ENCODE data around the gene ACSL4. TPM values are rescaled to one million over a fixed set of nuclear protein-coding genes. Genes with fewer than 3 reads are reported as not detected.
A peak's percentile ranks its signal among the peaks of the same experiment; 100 is the strongest.

Gene ACSL4
- polyA plus RNA-seq, 1 of the 3 experiments (the other 2 are of a cell fraction): 18.1 TPM

DNA sequence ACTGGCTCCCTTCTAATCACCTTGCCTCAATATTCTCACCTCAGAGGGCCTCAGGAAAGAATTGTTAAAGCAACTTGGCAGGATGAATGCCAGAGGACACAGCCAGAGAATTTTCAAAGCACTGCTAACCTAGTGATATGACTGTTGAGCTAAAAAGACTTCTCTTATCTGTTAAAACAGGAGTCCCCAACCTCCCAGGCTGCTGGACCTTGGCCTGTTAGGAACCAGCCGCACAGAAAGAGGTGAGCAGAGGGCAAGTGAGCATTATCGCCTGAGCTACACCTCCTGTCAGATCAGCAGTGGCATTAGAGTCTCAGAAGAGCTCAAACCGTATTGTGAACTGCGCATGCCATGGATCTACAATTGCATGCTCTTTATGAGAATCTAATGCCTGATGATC is 106.4 kb downstream of the ACSL4 start:
- no peaks in the 10 kb centered on the region; the same call in 1 of the 2 replicates for H3K27me3 ChIP-seq (ENCODE audit: insufficient read depth)
- H3K79me2 ChIP-seq (ENCODE audit: insufficient read depth): no peaks in the 10 kb centered on the region
- H3K4me2 ChIP-seq: no peak overlapping the region
- no peak for TF ChIP-seq RAD21 (IDR thresholded peaks at IDR 0.05; ENCODE audit: low read length)
- TF ChIP-seq, protein P1, sequence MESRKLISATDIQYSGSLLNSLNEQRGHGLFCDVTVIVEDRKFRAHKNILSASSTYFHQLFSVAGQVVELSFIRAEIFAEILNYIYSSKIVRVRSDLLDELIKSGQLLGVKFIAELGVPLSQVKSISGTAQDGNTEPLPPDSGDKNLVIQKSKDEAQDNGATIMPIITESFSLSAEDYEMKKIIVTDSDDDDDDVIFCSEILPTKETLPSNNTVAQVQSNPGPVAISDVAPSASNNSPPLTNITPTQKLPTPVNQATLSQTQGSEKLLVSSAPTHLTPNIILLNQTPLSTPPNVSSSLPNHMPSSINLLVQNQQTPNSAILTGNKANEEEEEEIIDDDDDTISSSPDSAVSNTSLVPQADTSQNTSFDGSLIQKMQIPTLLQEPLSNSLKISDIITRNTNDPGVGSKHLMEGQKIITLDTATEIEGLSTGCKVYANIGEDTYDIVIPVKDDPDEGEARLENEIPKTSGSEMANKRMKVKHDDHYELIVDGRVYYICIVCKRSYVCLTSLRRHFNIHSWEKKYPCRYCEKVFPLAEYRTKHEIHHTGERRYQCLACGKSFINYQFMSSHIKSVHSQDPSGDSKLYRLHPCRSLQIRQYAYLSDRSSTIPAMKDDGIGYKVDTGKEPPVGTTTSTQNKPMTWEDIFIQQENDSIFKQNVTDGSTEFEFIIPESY (IDR thresholded peaks at IDR 0.05; ENCODE audit: borderline replicate concordance, low read depth): no peak
- TF ChIP-seq RXRA (IDR thresholded peaks at IDR 0.05; ENCODE audit: borderline replicate concordance, low read depth): no peak
- no peak for TF ChIP-seq TCF12 (IDR thresholded peaks at IDR 0.05)
- TF ChIP-seq SIN3A (IDR thresholded peaks at IDR 0.05; ENCODE audit: borderline replicate concordance, low read depth, low read length): no peak
- TF ChIP-seq, protein P2, sequence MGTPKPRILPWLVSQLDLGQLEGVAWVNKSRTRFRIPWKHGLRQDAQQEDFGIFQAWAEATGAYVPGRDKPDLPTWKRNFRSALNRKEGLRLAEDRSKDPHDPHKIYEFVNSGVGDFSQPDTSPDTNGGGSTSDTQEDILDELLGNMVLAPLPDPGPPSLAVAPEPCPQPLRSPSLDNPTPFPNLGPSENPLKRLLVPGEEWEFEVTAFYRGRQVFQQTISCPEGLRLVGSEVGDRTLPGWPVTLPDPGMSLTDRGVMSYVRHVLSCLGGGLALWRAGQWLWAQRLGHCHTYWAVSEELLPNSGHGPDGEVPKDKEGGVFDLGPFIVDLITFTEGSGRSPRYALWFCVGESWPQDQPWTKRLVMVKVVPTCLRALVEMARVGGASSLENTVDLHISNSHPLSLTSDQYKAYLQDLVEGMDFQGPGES (IDR thresholded peaks at IDR 0.05; ENCODE audit: low read depth, low read length): no peak
- TF ChIP-seq MEF2A (IDR thresholded peaks at IDR 0.05; ENCODE audit: borderline replicate concordance, low read depth): no peak
- H3K9me2 ChIP-seq: no peaks in the 10 kb centered on the region
- no peaks in the 10 kb centered on the region for H4K20me1 ChIP-seq (ENCODE audit: insufficient read depth)
- H3K36me3 ChIP-seq (replicated peaks in 1 of 2; ENCODE audit: control insufficient read depth in 1 of 2, insufficient read depth in 2 of 2, low read length in 1 of 2): no peaks in the 10 kb centered on the region
- H3K9ac ChIP-seq: no peak overlapping the region
- WGBS (ENCODE audit: low lambda C conversion rate): 40% methylated on average over 2 of the region's 4 CpGs
- H3K4me3 ChIP-seq (ENCODE audit: low read depth in 2 of 2, low read length in 1 of 2): no peak overlapping the region
- no peaks in the 10 kb centered on the region; a peak in 1 of 4 replicates for H3K4me1 ChIP-seq (ENCODE audit: control insufficient read depth in 1 of 2, insufficient read depth in 2 of 2, low read depth in 1 of 2, low read length in 1 of 2)
- H2AFZ ChIP-seq (ENCODE audit: low read depth): no peak overlapping the region
- DNase-seq: no peak
- ChIA-PET POLR2A (no interaction called here), CTCF (interaction anchor here (1.6 kb wide), 1 partner anchor 8 kb away, joined by 7 read pairs; no protein-coding TSS in a partner anchor)
- H3F3A ChIP-seq (replicated peaks; ENCODE audit: insufficient read depth): no peaks in the 10 kb centered on the region
- no peaks in the 10 kb centered on the region for H3K9me3 ChIP-seq
- H3K27ac ChIP-seq (ENCODE audit: low read depth in 2 of 2, low read length in 1 of 2): no peak overlapping the region

DNA sequence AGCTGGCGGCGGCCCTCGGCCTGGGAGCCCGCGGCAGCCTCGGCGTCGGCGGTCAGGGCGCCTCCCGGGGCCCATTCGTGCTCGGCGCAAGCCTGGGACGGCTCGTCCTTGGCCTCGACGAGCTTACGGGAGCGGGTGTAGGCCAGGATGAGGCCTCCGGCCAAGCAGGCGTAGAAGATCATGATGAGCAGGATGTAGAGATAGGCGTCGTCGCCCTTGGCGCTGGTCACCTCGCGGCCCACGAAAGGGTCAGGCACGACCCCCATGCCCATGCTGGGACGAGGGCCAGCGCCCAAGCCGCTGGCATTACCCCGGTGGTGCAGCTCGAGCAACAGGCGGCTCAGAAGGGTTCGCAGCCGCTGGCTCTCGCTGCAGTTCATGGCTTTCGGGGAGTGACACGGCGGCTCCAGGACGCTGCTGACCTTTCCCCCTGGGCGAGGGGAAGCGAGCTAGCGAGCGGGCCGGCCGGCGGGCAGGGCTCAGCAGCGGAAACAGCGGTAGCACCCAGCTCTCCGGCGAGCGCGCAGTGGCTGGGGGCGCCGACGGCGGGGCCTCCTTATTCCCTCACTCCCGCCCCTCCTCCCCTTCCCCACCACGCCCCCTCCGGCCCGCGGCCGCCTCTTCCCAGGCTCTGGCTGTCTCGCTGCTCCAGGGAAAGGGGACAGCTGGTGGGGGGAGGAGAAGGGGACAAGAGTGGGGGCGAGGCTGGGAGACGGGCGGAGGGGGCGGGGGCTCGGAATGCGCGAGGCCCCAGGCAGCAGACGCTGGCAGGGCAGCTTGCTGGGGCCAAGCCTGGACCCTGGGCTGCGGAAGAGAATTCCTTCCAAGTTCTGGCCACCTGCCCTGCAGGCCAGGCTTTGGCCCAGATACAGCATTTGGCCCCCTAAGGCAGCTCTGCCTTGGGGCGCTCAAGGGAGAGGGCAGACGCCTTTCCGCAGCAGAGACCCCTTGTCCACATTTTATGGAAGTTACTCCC is 108.1 kb downstream of the ACSL4 start, which contains the start of gene KCNE5:
Gene KCNE5 (minus strand): TSS at position 532 of the 976 bp plus-strand sequence. CDS start 152 bp downstream, at position 380.
- Histone ChIP-seq H3K27me3 (ENCODE audit: insufficient read depth) (no peaks in the 10 kb centered on the region; the same call in 1 of the 2 replicates), H2AFZ (ENCODE audit: low read depth) (no peak within 1 kb of the TSS), H3K4me2 (no peak within 1 kb of the TSS), H3K36me3 (replicated peaks in 1 of 2; ENCODE audit: control insufficient read depth in 1 of 2, insufficient read depth in 2 of 2, low read length in 1 of 2) (no peaks in the 10 kb centered on the region), H3K79me2 (ENCODE audit: insufficient read depth) (no peaks in the 10 kb centered on the region), H3K9me3 (no peaks in the 10 kb centered on the region), H3K4me3 (ENCODE audit: low read depth in 2 of 2, low read length in 1 of 2) (no peak within 1 kb of the TSS), H3K9me2 (no peaks in the 10 kb centered on the region), H3K9ac (no peak within 1 kb of the TSS), H4K20me1 (ENCODE audit: insufficient read depth) (no peaks in the 10 kb centered on the region), H3F3A (replicated peaks; ENCODE audit: insufficient read depth) (no peaks in the 10 kb centered on the region), H3K4me1 (ENCODE audit: control insufficient read depth in 1 of 2, insufficient read depth in 2 of 2, low read depth in 1 of 2, low read length in 1 of 2) (no peaks in the 10 kb centered on the region; a peak in 1 of 4 replicates), H3K27ac (ENCODE audit: low read depth in 2 of 2, low read length in 1 of 2) (no peak within 1 kb of the TSS)
- ChIA-PET CTCF (interaction anchor here (1.2 to 1.6 kb wide), 2 partner anchors 10 to 140 kb away, joined by 3 to 7 read pairs; no protein-coding TSS in a partner anchor), POLR2A (no interaction called here)
- WGBS (ENCODE audit: low lambda C conversion rate): 45% methylated on average over 37 of the region's 79 CpGs
- peak; percentile 46 for DNase-seq
- TF ChIP-seq EZH2phosphoT487 (IDR thresholded peaks at IDR 0.05; ENCODE audit: borderline replicate concordance, low read depth): no peak
- TF ChIP-seq FOXJ3 (CRISPR knock-in tag; IDR thresholded peaks at IDR 0.05): no peak
- TF ChIP-seq FOSL2 (IDR thresholded peaks at IDR 0.05; ENCODE audit: borderline replicate concordance, low read depth): no peak
- no peak for TF ChIP-seq CHD2 (IDR thresholded peaks at IDR 0.05; ENCODE audit: low read length, partially characterized antibody)
- no peak for TF ChIP-seq TAF1 (IDR thresholded peaks at IDR 0.05; ENCODE audit: borderline replicate concordance, low read depth, low read length)
- TF ChIP-seq, protein P2 (IDR thresholded peaks at IDR 0.05; ENCODE audit: low read depth, low read length): no peak
- no peak for TF ChIP-seq YY1 (IDR thresholded peaks at IDR 0.05; ENCODE audit: low read depth)
- TF ChIP-seq POLR2AphosphoS5 (IDR thresholded peaks at IDR 0.05; ENCODE audit: low read depth, low read length): no peak
- no peak for TF ChIP-seq TEAD4 (IDR thresholded peaks at IDR 0.05; ENCODE audit: borderline replicate concordance, insufficient read depth)
- TF ChIP-seq, protein P3, sequence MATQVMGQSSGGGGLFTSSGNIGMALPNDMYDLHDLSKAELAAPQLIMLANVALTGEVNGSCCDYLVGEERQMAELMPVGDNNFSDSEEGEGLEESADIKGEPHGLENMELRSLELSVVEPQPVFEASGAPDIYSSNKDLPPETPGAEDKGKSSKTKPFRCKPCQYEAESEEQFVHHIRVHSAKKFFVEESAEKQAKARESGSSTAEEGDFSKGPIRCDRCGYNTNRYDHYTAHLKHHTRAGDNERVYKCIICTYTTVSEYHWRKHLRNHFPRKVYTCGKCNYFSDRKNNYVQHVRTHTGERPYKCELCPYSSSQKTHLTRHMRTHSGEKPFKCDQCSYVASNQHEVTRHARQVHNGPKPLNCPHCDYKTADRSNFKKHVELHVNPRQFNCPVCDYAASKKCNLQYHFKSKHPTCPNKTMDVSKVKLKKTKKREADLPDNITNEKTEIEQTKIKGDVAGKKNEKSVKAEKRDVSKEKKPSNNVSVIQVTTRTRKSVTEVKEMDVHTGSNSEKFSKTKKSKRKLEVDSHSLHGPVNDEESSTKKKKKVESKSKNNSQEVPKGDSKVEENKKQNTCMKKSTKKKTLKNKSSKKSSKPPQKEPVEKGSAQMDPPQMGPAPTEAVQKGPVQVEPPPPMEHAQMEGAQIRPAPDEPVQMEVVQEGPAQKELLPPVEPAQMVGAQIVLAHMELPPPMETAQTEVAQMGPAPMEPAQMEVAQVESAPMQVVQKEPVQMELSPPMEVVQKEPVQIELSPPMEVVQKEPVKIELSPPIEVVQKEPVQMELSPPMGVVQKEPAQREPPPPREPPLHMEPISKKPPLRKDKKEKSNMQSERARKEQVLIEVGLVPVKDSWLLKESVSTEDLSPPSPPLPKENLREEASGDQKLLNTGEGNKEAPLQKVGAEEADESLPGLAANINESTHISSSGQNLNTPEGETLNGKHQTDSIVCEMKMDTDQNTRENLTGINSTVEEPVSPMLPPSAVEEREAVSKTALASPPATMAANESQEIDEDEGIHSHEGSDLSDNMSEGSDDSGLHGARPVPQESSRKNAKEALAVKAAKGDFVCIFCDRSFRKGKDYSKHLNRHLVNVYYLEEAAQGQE (IDR thresholded peaks at IDR 0.05; ENCODE audit: low read depth, low read length): no peak
- no peak for TF ChIP-seq RFX5 (IDR thresholded peaks at IDR 0.05; ENCODE audit: low read length)
- no peak for TF ChIP-seq JUND (IDR thresholded peaks at IDR 0.05)

Data from SK-N-SH (cell line).